T-helper 2 cell treated with Interferon-gamma antibody and Interleukin-4, amounts not matched to agents 5 μg/mL and 100 μg/mL, for 36 hours (primary cell): ENCODE measurements around the gene TMEM272.

Experiments
- DNase-seq: peaks from one replicate; pipeline ENCODE4 v3.0.0; 2021; ENCODE audit warnings: low spot score
- H3K27ac Mint-ChIP-seq: one replicate; pipeline ENCODE4 v1.8.0; 2021; ENCODE audit warnings: mild to moderate bottlenecking, mixed read lengths
- H3K27me3 Mint-ChIP-seq: one replicate; pipeline ENCODE4 v1.8.0; 2021; ENCODE audit warnings: low read depth, mixed read lengths
- H3K36me3 Mint-ChIP-seq: one replicate; pipeline ENCODE4 v1.8.0; 2021; ENCODE audit warnings: low read depth, mixed read lengths
- H3K4me1 Mint-ChIP-seq: one replicate; pipeline ENCODE4 v1.8.0; 2021; ENCODE audit warnings: low read depth, mixed read lengths
- H3K4me3 Mint-ChIP-seq: one replicate; pipeline ENCODE4 v1.8.0; 2022; ENCODE audit warnings: mild to moderate bottlenecking, moderate library complexity, mixed read lengths
- H3K9me3 Mint-ChIP-seq: one replicate; pipeline ENCODE4 v1.8.0; 2021; ENCODE audit warnings: mixed read lengths

The TMEM272 gene

DNA sequence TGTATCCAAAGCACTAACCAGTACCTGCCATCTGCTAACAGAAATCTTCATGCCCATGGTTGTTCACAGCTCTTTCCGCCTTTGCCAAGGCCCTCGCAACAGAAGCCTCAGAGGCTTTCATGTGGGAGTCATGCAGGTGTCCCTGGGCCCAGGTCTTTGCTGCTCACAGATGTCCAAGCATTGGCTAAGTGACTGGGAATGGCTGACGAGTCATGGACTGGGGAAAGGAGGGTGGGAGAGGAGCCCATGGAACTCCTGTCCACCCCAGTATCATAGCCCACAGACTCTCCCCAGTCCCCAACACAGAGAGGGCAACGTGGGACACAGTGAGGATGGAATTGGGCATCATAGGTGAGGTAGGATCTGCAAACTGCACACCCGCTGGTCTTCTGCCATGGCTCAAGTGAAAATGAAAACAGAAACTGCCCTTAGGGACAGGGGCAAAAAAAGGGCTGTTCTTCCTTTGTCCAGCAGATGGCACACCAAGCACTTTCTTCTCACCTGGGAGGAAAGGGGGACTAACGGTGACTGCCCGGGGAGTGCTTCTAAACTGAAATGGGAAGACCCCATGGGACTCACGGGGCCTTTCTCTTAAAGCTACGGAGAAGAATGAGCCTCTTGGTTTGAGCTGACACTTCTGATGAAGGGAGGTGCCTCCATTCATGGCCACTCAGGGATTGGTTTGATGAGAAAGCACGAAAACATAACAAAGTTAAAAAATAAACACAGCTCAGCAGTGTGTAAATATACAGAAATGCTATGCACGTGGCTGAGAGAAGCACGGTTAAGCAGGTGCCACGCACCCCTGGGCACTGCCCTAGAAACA lies 29.9 kb downstream of the TMEM272 start:
- Mint-ChIP-seq H3K27me3 (peaks cover 24% of the 10 kb centered on the region), H3K27ac (no peak overlapping the region), H3K4me1 (peaks cover 16% of the 10 kb centered on the region), H3K9me3 (no peaks in the 10 kb centered on the region), H3K4me3 (peak overlapping the region; percentile 55), H3K36me3 (no peaks in the 10 kb centered on the region)
- DNase-seq = peak; percentile 54

DNA sequence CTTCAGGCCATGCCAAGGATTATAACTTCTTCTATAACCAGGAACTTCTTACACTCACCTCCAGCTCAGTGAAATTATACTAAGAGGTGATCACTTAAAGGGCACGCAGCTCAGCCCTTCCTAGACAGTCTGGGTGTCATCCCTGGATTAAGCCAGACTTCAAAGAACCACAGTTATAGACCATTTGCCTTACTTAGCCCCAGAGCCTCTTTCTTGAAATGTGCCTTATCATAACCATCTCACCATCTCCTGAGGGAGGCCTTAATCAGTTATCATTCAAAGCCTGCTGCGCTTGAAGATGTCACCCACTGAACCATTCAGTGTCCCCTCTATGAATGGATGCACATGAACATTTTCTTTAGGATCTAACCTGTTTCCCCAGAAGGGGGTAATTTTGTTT lies 30.9 kb downstream of the TMEM272 start:
- Mint-ChIP-seq H3K27ac (no peak overlapping the region), H3K36me3 (no peaks in the 10 kb centered on the region), H3K4me3 (no peak overlapping the region), H3K9me3 (no peaks in the 10 kb centered on the region), H3K4me1 (peaks cover 8% of the 10 kb centered on the region), H3K27me3 (peaks cover 17% of the 10 kb centered on the region)
- no peak for DNase-seq

DNA sequence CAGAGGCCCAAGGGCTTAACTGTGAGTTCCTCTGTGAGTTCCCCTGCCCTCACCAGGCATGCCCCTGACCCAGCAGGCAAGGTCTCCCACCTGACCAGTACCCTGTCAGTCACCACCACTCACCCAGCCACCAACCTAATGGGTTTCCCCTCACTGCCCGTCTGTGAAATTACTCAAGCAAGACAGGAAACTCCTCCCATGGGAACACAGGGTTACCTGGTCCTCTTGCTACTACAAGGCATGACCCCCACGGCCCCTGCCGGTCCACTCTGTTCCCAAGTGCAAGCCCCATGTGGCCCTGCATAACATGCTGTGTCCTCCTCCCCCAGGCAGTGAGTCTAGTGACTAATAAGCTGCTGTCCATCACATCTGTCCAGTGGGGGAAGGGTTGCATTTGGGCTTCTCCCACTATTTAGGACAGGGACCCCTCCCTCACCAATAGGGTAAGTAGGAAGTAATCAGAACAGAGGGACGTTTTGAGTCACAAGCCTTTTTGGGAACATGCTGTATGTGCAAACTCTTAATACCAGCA lies 33.0 kb downstream of the TMEM272 start:
- peaks cover 8% of the 10 kb centered on the region for H3K4me1 Mint-ChIP-seq
- DNase-seq = no peak
- no peak overlapping the region for H3K27ac Mint-ChIP-seq
- H3K4me3 Mint-ChIP-seq = no peak overlapping the region
- H3K36me3 Mint-ChIP-seq = no peaks in the 10 kb centered on the region
- H3K9me3 Mint-ChIP-seq = no peaks in the 10 kb centered on the region
- H3K27me3 Mint-ChIP-seq = peaks cover 5% of the 10 kb centered on the region

DNA sequence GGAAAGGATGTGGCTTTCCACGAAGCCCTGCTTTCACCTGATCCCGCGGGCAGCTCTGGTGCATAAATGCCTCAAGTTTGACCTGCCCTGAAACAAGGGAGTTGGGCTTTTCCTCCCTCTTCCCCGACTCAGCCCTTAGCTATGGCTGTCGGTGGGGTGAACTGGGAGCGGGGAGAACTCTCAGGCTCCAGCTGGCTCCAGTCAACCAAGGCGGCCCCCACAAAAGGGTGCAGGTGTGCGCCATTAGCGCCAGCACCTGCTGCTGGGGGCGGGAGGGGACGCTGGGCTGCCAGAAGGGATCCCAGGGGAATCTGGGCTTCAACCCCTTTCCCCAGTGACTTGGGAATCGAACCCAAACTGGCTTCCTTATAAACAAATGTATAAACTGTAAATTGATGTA lies 33.9 kb downstream of the TMEM272 start:
- Mint-ChIP-seq H3K4me3 (no peak overlapping the region), H3K4me1 (peaks cover 8% of the 10 kb centered on the region), H3K27ac (no peak overlapping the region), H3K9me3 (no peaks in the 10 kb centered on the region), H3K36me3 (no peaks in the 10 kb centered on the region), H3K27me3 (peaks cover 4% of the 10 kb centered on the region)
- DNase-seq = no peak

DNA sequence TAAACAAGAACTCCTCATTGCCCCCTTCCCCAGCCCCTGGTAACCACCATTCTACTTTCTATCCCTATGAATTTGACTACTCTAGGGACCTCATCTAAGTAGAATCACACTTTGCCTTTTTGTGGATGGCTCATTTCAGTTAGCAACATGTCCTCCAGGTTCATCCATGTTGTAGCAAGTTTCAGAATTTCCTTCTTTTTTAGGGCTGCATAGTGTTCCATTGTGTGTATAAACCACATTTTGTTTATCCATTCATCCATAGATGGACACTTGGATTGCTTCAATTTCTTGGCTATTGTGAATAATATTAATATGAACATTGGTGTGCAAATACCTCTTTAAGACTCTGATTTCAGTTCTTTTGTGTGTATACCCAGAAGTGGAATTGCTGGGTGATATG lies 36.2 kb downstream of the TMEM272 start:
- Mint-ChIP-seq H3K4me1 (peaks cover 14% of the 10 kb centered on the region), H3K27ac (no peak overlapping the region), H3K27me3 (peaks cover 7% of the 10 kb centered on the region), H3K9me3 (no peaks in the 10 kb centered on the region), H3K4me3 (no peak overlapping the region), H3K36me3 (no peaks in the 10 kb centered on the region)
- DNase-seq = no peak

DNA sequence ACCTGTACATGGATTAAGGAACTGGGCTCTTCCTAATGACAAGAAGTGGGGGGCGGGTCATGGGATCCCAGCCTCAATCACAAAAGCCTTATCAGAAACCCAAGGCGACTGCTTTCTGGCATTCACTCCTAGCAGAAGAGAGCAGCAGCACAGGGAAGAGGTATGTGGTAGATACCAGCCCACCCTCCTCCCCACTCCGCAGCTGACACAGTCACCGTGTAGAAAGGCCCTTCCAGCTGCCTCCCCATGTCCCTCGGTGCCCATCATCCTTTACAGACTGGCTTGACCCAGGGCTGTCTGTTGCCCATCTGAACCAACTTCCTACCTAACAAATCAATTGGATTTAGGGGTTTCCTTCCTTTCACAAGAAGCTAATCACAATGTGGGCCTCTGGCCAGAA lies 37.9 kb downstream of the TMEM272 start:
- no peaks in the 10 kb centered on the region for H3K36me3 Mint-ChIP-seq
- H3K27me3 Mint-ChIP-seq = peaks cover 7% of the 10 kb centered on the region
- no peaks in the 10 kb centered on the region for H3K9me3 Mint-ChIP-seq
- DNase-seq = no peak
- no peak overlapping the region for H3K27ac Mint-ChIP-seq
- peaks cover 27% of the 10 kb centered on the region for H3K4me1 Mint-ChIP-seq
- H3K4me3 Mint-ChIP-seq = no peak overlapping the region

DNA sequence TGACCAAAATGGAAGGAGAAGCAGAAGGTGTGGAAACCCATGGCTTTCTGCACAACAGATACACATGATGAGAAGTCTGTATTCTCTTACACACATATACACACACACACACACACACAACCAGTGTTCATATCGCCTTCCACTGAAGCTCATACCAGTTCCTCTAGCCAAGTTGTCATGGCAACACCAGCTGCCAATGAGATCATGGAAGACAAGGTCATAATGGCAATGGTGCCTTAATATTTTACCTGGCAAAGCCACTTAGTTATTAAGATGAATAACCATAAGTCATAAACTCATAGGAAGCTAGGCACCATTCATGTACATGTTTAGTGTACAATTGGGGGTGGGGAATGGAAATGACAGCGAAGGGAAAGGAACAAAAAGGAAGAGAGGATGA lies 38.4 kb downstream of the TMEM272 start:
- DNase-seq = no peak
- peaks cover 30% of the 10 kb centered on the region for H3K4me1 Mint-ChIP-seq
- H3K9me3 Mint-ChIP-seq = no peaks in the 10 kb centered on the region
- no peaks in the 10 kb centered on the region for H3K36me3 Mint-ChIP-seq
- H3K4me3 Mint-ChIP-seq = no peak overlapping the region
- H3K27me3 Mint-ChIP-seq = peaks cover 7% of the 10 kb centered on the region
- H3K27ac Mint-ChIP-seq = no peak overlapping the region

DNA sequence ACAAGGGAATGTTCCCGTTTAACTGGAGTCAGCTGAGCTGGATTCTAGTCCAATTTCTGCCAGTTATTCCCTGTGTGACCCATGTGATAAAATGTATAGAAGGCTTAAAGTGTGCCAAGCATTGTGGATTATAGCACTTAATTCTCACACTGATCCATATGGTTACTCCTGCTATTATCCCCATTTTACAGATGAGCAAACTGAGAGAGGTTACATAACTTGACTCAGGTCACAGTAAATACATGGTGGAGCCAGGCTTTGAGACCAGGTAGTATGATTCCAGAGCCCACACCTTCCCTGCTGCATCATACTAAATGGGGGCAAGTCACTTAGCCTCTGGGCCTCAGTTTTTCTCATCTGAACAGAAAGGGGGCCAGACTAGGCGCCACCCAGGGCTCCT lies 39.1 kb downstream of the TMEM272 start:
- H3K4me1 Mint-ChIP-seq = peaks cover 30% of the 10 kb centered on the region
- H3K4me3 Mint-ChIP-seq = no peak overlapping the region
- H3K27me3 Mint-ChIP-seq = peaks cover 7% of the 10 kb centered on the region
- H3K27ac Mint-ChIP-seq = no peak overlapping the region
- no peaks in the 10 kb centered on the region for H3K9me3 Mint-ChIP-seq
- H3K36me3 Mint-ChIP-seq = no peaks in the 10 kb centered on the region
- no peak for DNase-seq

DNA sequence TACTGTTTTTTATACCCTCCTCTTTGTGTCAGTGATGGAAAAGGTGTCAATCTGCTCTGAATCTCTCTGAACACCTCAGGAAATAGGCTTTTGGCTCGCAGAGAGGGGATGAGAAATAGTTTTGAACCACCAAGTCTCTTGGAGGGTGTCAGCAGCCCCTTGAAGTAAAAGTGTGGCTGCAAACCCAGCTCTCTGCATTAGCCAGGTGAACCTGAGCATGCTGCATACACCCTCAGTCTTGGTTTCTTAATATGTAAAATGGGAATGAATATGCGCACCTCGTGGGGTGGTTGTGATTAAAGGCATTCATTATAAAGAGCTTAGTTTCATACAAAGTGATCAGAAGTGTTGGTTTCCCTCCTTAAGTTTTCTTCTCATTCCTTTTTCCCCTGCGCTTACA lies 39.7 kb downstream of the TMEM272 start:
- Mint-ChIP-seq H3K4me3 (peak overlapping the region; percentile 83), H3K4me1 (peaks cover 30% of the 10 kb centered on the region), H3K27me3 (peaks cover 7% of the 10 kb centered on the region), H3K36me3 (no peaks in the 10 kb centered on the region), H3K27ac (peak overlapping the region; percentile 47), H3K9me3 (no peaks in the 10 kb centered on the region)
- no peak for DNase-seq

DNA sequence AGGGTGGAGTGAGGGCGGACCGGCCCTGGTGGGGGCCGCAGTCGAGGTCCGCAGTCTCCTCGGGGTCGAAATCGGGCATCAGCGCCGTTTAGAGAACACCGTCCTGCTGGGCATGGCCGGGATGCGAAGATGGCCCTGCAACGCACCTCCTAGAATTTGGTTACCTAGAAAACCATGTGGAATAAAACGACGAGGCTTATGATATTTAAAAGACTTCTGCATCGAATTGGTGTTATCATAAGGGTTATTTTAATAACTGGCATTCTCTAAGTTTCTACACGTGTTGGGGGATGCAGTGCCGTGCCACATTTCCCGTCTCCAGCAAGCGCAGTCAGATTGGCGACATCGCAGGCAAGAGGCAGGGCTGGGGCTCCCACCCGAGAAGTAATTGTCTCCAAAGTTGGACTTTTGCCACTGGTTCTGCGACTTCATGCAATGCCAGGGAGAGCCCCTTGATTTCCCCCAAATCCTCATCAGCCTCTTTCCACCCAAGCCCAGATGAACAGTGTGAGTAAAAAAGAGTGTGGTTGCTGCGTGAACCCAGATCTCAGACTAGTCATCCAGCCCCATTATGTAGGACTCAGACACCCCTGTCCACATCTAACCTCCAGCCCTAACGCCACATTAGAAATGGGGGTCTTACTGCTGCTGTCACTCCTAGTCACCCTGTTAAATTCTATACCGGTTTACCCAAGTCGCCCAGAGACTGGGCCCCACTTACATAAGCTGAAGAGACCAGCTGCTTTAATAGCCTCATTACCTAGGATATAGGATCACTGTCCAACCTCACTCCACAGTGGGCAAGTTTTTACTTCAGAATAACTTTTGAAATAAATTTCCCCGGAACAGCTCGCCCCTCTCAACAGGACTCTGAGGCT lies 40.4 kb downstream of the TMEM272 start:
- peak overlapping the region; percentile 83 for H3K4me3 Mint-ChIP-seq
- peaks cover 30% of the 10 kb centered on the region for H3K4me1 Mint-ChIP-seq
- peak overlapping the region; percentile 81 for H3K27ac Mint-ChIP-seq
- H3K27me3 Mint-ChIP-seq = peaks cover 7% of the 10 kb centered on the region
- no peaks in the 10 kb centered on the region for H3K9me3 Mint-ChIP-seq
- DNase-seq = no peak
- no peaks in the 10 kb centered on the region for H3K36me3 Mint-ChIP-seq

DNA sequence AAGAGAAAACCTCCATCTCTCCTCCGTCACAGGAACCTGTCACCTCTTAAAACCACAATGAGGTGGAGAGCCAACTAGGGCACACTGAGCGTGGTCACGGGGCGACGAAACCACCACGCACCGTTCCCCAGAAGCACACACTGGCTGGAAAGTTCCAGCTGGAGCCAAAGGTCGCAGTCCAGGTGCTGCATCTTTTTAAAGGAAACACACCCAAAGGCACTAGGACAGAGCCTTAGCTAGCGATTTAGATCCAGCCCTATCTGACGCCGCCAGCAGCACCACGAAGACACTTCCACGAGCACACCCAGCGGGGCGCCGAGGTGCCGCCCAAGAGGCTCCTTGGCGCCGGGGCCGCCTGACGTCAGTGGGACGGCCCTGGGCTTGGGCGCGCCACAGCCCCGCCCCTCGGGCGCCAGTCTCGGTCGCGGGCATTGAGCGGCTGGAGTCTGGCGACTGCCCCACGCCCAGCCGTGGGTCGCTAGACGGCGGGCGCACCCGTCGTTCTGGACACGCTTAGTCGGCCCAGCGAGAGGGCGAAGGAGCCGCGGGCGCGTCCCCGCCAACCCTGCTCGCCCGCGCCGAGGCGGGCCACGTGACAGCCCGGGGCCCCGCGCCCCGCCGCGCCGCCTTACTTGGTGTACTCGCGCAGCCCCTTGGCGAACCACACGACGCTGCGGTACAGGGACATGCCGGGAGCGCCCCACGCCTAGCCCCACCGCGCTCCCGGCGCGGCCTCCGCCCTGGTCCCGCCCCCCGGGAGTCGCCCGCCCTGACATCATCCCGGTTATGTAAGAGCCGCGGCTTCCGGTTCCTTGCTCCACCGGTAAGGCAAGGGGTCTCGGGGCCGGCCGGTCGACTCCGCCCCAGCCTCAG lies 41.3 kb downstream of the TMEM272 start, which contains the start of gene DHRS12:
DHRS12 (minus strand) TSS at position 742 of the 873 bp plus-strand sequence. CDS start 4,504 bp downstream, outside the sequence.
- no peaks in the 10 kb centered on the region for H3K36me3 Mint-ChIP-seq
- H3K27me3 Mint-ChIP-seq = peaks cover 7% of the 10 kb centered on the region
- H3K27ac Mint-ChIP-seq = peak within 1 kb of the TSS; percentile 100
- peaks cover 30% of the 10 kb centered on the region for H3K4me1 Mint-ChIP-seq
- no peaks in the 10 kb centered on the region for H3K9me3 Mint-ChIP-seq
- H3K4me3 Mint-ChIP-seq = peak within 1 kb of the TSS; percentile 94
- peak; percentile 83 for DNase-seq

DNA sequence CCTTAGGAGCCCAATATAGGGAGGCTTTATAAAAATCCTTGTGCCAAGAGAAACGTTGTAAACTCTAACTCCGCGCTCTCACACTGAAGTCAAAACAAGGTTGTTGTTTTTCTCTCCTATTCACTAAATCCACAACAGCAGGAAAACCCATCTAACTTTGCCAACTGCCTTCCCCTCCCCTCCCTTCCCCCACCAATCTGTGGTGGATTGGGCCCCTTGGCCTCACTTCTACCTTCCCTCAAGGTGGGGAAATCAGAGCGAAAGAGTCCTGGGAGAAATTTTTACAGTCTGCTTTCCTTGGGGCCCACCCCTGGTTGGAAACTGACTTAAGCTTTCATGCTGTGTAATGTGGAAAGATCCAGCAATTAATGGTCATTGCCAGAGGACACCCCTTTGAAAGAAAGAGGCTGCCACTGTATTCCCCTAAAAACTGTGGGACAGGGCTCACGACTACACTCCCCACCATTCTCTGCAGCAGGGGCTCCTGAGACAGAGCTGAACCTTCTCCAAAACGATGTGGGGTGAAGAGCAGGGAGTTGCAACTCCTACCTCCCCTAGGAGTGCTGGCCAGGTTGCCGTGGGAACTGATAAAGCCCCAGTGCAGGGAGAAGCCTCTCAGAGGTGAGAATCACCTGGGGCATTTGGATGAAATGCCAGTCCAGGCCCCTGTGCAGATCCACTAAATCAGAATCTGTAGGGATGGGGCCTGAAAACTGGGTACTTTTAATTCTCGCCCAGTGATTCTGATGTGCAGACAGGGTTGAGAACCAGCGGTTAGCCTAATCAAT lies 42.2 kb downstream of the TMEM272 start:
- Mint-ChIP-seq H3K4me1 (peaks cover 30% of the 10 kb centered on the region), H3K9me3 (no peaks in the 10 kb centered on the region), H3K27ac (peak overlapping the region; percentile 100), H3K27me3 (peaks cover 7% of the 10 kb centered on the region), H3K4me3 (peak overlapping the region; percentile 94), H3K36me3 (no peaks in the 10 kb centered on the region)
- DNase-seq = no peak
